ENCODE results near the gene KIF16B.
"Not testable (repeated sequence)": the region's sequence is repeated elsewhere in the genome, so short reads cannot be mapped to it uniquely, and the experiment has no call there.

KIF16B gene

DNA sequence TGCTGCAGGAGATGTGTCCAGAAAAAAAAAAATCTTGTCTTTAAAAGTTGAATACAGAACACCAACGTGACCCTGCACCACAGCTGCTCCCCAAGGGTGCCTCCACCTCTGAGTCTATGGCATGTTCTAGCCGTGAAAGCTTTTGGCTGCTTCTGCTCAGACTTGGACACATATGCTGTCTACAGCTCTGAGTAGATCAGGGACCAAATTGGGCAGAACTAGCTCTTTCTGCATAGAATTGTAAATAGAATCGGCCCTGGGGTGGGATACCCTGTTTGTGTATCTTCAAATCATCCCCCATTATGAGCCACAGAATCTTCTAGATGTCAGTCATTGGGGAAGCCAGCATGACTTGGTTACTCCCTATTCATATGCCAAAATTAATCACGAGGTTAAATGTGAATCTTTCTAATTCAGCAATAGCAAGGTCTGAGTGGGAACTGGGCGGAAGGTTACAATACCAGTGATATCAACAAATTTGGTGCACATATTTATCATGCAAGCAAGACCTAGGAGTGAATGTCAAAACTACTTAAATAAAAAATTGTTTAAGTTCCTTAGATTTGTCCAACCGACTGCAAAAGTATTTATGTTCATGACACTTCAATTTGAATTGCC is 302.8 kb downstream of the KIF16B start:
- no peak for DNase-seq (ENCODE audit: extremely low read depth in 1 of 2, low read depth in 1 of 2)

DNA sequence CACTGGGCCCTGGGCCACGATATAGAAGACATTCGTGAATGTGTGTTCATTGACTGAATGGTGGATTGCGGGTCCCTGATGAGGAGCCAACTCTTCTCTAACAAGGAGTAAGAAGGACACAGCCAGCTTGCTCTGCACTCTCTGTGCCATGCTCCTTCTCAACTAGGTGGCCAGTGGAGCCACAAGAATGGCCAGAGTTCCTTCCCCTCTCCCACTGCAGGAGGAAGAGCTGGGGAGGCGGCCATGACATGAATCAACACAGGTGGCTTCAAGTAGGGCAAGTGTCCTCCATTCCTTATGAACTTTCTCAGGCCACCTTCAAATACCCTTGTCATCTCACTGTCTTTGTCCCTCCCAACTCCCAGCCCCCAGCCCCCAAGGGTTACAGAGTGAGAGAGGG is 305.7 kb downstream of the KIF16B start:
- DNase-seq (ENCODE audit: extremely low read depth in 1 of 2, low read depth in 1 of 2), result no peak

DNA sequence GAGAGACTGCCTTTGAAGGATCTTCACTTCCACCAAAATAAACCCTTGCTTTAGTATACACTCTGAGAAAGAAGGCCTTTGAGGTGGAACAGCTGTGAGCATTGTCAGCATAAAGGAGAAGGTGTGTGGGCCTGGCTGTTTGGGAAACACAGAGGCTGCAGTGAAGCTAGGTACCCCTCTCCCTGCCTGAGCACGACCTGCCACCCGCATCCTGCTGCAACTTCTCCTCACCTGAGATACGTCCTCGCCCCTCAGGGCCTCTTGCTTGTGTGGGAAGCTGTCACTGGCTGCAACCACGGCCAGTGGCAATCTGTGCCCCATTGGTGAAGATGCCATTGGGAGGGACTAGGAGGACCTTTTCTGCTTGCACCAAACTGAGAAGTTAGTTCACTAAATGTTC is 307.9 kb downstream of the KIF16B start:
- DNase-seq (ENCODE audit: extremely low read depth in 1 of 2, low read depth in 1 of 2), result no peak

GRCh38 chr20:16263582-16263981 is 309.7 kb downstream of the KIF16B start:
- no peak for DNase-seq (ENCODE audit: extremely low read depth in 1 of 2, low read depth in 1 of 2)

GRCh38 chr20:16262594-16262993 is 310.7 kb downstream of the KIF16B start:
- DNase-seq (ENCODE audit: extremely low read depth in 1 of 2, low read depth in 1 of 2), result no peak

DNA sequence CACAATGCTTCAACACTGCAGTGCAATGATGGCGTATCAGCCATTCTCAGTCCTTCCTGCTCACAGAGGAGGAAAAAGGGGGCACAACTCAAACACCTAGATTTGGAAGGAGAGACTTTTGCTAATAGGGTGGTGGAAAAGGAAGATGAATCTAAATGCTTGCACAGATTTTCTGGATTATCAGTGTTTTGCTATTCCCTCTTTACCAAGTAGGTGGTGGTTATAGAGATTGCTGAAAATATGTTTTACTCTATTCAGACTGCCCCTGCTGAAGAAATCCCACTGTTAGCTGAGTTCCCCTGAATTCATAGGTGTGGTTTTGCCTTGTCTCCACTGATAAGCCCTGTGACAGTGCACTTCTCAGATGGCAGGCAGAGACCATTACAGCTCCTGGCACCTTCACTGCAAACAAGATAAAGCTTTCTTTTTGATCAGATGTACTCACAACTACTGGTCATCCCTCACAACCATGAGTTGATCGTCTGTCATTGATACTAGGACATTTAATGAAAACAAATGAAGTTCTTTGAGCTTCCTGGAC is 311.4 kb downstream of the KIF16B start:
- DNase-seq (ENCODE audit: extremely low read depth in 1 of 2, low read depth in 1 of 2), result no peak

GRCh38 chr20:16260911-16261310 is 312.3 kb downstream of the KIF16B start:
- DNase-seq (ENCODE audit: extremely low read depth in 1 of 2, low read depth in 1 of 2), result no peak

GRCh38 chr20:16260133-16260532 is 313.1 kb downstream of the KIF16B start:
- not testable (repeated sequence) for DNase-seq (ENCODE audit: extremely low read depth in 1 of 2, low read depth in 1 of 2)

GRCh38 chr20:16258766-16259165 is 314.5 kb downstream of the KIF16B start:
- DNase-seq (ENCODE audit: extremely low read depth in 1 of 2, low read depth in 1 of 2), result no peak

- no peak for DNase-seq (ENCODE audit: extremely low read depth in 1 of 2, low read depth in 1 of 2)
These were observed 315.3 kb downstream of the KIF16B start for GRCh38 chr20:16257813-16258430.

DNA sequence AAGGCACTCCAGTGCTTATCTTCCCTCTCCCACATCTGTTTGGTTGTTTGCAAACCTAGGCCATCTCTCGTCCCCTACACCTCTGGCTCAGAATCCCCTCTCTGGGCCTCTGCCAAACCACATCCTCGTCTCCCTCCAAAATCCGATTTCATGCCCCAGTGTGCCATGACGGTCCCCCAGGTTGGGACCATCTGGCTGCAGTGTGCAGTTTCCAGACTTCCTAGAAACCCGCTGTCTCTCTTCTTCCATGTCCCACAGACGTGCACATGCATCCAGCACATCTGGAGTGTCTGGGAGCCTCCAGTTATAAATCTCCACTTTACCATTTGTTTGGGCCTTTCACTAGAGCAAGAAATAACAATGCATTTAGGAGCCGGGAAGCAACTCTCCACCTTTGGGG is 316.2 kb downstream of the KIF16B start:
- no peak for DNase-seq (ENCODE audit: extremely low read depth in 1 of 2, low read depth in 1 of 2)

DNA sequence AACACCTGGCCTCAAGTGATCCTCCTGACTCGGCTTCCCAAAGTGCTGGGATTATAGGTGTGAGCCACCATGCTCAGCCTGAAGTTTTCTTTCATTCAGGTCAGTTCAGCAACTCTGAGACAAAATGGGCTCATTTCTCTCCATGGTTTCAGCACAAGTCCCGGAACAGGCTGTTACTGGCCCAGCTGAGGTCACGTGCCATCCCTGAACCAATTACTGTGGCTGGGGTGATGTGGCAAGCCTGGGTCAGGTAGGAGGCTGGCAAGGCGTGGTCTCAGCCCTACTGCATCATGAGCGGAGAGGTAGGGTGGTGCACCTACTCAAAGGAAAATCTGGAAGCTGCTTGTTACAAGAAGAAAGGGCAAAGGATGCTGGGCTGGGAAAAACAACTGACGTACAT is 326.4 kb downstream of the KIF16B start:
- DNase-seq (ENCODE audit: extremely low read depth in 1 of 2, low read depth in 1 of 2), result no peak

GRCh38 chr20:16246291-16246690 is 327.0 kb downstream of the KIF16B start:
- DNase-seq (ENCODE audit: extremely low read depth in 1 of 2, low read depth in 1 of 2), result no peak

DNA sequence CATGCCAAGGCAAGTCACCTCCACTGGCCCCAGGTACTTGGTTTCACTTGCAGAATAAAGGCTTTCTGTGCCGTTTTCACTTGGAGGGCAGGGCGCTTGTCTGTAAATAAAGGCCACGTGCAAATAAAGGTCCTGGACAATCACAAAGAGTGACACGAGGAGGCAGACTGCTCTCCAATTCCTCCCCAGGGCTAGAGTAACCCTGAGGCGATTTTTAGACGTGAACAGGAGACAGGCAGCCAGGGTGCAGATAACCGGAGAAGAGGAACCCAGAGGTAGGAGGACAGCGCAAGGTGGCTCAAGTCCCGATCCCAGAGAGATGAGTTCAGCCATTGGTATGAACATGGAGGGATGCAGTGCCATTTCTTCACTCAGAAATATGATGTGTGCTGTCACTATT is 327.4 kb downstream of the KIF16B start:
- DNase-seq (ENCODE audit: extremely low read depth in 1 of 2, low read depth in 1 of 2), result no peak

- DNase-seq (ENCODE audit: extremely low read depth in 1 of 2, low read depth in 1 of 2), result no peak
These were observed 328.4 kb downstream of the KIF16B start for GRCh38 chr20:16244892-16245291.

DNA sequence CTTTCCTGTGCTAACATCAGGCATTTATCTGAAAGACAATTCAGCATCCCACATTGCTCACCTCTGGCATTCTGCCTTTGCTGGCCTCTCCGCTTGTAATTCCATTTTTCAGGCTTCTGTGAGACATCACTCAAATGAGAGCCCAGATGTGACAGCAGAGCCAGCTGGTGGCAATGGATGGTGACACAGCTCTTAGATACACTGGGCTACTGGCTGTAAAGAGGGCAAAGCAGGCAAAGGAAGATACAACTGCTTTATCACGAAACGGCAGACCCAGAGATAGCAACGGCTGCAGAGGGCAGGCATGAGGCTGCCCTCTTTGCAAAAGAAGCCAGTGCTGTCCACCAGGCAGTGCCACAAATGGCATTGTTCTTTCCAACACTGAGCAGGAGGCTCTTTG is 329.8 kb downstream of the KIF16B start:
- no peak for DNase-seq (ENCODE audit: extremely low read depth in 1 of 2, low read depth in 1 of 2)

GRCh38 chr20:16241911-16242310 is 331.3 kb downstream of the KIF16B start:
- no peak for DNase-seq (ENCODE audit: extremely low read depth in 1 of 2, low read depth in 1 of 2)

DNA sequence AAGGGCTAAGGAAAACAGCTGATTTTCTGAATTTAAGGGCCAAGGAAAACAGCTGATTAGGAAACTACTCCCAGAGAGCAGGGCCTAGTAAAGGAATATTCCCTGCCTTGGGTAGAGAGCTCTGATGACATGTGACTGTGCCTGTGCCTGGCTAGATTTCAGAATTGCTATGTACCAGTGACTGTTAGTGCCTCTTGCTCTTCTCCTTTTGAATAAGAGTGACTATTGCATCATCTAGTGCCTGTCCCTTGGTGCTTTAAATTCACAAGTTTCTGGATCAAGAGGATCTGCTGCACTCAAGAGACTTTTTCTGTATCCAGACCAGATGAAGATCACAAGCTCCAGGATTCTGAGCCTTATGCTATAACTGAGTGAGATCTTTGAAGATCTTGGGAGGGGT is 332.9 kb downstream of the KIF16B start:
- no peak for DNase-seq (ENCODE audit: extremely low read depth in 1 of 2, low read depth in 1 of 2)

DNA sequence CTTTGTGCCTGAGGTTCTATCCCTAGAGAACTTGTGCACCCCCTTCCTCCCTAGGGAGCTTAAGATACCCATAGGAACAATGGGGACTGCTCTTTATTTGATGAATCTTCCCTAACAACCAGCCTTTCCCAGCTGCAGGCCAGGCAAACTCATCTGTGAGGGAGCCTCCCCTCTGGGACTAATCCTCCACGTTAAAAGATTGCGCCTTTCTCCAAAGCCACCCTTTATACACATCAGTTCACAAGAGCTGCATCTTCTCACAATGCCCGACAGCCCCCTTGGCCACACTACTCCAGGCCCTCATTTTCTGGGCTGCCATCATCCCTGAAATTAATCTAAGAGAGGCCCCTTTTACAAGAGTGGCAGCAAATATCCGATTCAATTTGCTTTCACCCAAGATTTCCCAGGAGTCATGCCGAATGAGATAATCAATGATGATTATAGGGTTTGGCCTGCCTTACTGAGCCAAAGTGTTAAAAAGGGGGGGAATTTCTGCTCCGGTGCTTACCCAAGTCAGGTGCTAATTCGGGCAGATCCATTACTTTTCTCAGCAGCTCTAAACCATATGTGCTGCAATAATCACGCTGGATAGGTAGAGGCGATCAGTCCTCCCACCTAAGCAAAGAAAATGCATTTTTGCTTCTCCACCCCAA is 336.5 kb downstream of the KIF16B start:
- DNase-seq (ENCODE audit: extremely low read depth in 1 of 2, low read depth in 1 of 2), result no peak

DNA sequence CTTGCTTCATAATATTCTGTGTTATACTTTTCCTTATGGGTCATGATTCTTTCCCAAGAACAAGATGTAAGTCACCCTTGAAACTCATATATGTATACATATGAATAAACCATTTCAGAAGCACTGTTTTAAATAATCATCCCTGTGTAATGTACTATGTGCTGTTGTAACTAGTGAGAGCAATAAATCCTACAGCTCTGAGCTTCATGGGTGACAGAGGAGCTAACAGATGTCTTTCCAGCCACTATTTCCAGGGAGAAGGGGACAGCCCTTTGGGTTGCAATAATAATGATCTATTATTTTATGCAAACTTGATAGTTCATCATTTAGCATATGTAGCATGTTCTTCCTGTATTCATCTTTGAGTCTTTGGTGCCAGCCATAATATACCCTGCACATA is 342.8 kb downstream of the KIF16B start:
- no peak for DNase-seq (ENCODE audit: extremely low read depth in 1 of 2, low read depth in 1 of 2)

GRCh38 chr20:16229813-16230212 is 343.4 kb downstream of the KIF16B start:
- DNase-seq (ENCODE audit: extremely low read depth in 1 of 2, low read depth in 1 of 2), result no peak

GRCh38 chr20:16228722-16229121 is 344.5 kb downstream of the KIF16B start:
- no peak for DNase-seq (ENCODE audit: extremely low read depth in 1 of 2, low read depth in 1 of 2)
